A549 treated with AZD9567 at 1 μM for 4 hours (cell line): ENCODE measurements around the gene GSTCD. TPM values are rescaled to one million over a fixed set of nuclear protein-coding genes. Genes with fewer than 3 reads are reported as not detected.

Experiments used
- total RNA-seq: library from RNA; stranded (reverse); fragments of 200-300 nt; extraction: Qiagen RNA extraction; gene quantifications from 5 replicates; pipeline ENCODE4 v1.2.3, GENCODE V29; 2022; ENCODE audit not compliant: insufficient read depth

GSTCD gene
- total RNA-seq: 5.2 to 6.4 TPM (median 6.3 TPM) in 5 replicates

GRCh38 chr4:105708181-105709080, at the start of gene GSTCD, which contains the start of gene INTS12:
Gene GSTCD, plus strand, starts transcription at chr4:105708784. Its CDS starts 8,830 bp downstream, at chr4:105717614.
Gene INTS12, minus strand, starts transcription at chr4:105708689. Its CDS starts 8,684 bp downstream, at chr4:105700005.

DNA sequence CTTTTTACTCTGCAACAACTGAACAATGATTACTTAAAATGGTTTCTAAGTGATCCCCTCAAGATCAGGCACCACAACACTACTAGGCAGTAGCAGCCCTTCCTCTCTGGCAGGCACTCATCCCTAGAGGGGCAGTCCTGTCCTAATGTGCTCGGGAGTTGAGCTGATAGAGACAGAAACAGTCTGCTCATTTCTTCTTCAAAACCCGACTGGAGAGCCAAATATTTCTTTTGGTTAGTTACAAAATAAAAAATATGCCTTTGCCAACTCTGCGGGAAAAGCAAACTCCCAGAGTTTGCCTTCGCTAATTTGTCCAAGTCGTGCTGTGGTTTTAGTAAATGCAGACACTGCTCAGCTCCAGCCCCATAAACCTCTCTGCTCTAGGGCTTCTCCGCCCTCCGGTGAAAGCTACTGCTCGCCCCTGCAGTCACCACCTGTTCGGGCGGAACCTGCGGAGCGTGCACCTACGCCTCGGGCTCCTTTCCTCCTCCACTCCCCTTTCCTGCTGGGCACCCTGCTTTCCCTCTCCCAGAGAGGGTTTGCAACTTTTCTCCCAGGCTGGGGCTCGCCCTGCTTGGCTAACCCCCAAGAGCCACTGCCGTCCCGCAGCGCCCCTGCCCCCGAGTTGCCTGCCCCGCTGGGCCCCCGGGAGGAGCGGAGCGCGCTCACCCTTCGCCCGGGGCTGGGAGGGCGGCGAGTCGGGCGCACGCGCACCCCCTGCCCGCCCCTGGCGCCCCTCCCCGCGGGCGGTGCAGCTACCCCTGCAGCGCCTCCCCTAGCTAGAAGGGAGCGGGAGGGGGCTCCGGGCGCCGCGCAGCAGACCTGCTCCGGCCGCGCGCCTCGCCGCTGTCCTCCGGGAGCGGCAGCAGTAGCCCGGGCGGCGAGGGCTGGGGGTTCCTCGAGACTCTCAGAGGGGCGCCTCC, 186.3 kb downstream of the GSTCD start, which contains the start of gene NPNT:
Gene NPNT, plus strand, starts transcription at position 812 of the 923 bp plus-strand sequence. CDS start 182 bp downstream, outside the sequence.

Other genes starting within 250 kb of the GSTCD start
- gene PPA2, start 234.7 kb upstream of the GSTCD start, total RNA-seq: 77.4 to 81.7 TPM (median 79.7 TPM) in 5 replicates
- gene ARHGEF38, start 156.2 kb upstream of the GSTCD start, total RNA-seq: not detected in 5 replicates
- gene INTS12, start 95 bp upstream of the GSTCD start, total RNA-seq: 16.2 to 26.0 TPM (median 16.4 TPM) in 5 replicates
- 0.23 to 0.53 TPM (median 0.46 TPM) in 4 of 5 replicates, not detected in the other for gene NPNT, start 186.7 kb downstream of the GSTCD start, total RNA-seq